Right lobe of liver (tissue), 6 donors: Measurements from ENCODE around the gene SLC45A2. TPM values are rescaled to one million over a fixed set of nuclear protein-coding genes. Genes with fewer than 3 reads are reported as not detected.

Experiments
- ATAC-seq, 4 donors: fragments of 200-7000 bp; cut with Tn5 transposase; one replicate each; pipeline ENCODE4 v1.9.1; 2020; ENCODE audit warnings: mild to moderate bottlenecking in 4 of 4, moderate library complexity in 4 of 4
- DNase-seq, 3 donors: peaks; one replicate each; pipeline ENCODE4 v3.0.0-alpha.2; 2020
- H3K27ac ChIP-seq, 3 donors: fragments of 200-600 bp; one replicate each; pipeline ENCODE4 v1.8.0; 2022
- H3K27me3 ChIP-seq, 2 donors: fragments of 200-600 bp; one replicate each; pipeline ENCODE4 v1.8.0; 2022
- H3K36me3 ChIP-seq, 4 donors: fragments of 200-600 bp; sonication (generic) in 1 of 4; one replicate each; pipeline versions ENCODE4 v1.5.1 to v1.8.0; 2017 to 2022; ENCODE audit warnings: control low read depth in 1 of 4
- H3K4me1 ChIP-seq, 4 donors: fragments of 200-600 bp; sonication (generic) in 1 of 4; one replicate each; pipeline versions ENCODE4 v1.5.1 to v1.8.0; 2017 to 2022; ENCODE audit warnings: control low read depth in 1 of 4
- H3K4me3 ChIP-seq, 3 donors: fragments of 200-600 bp; one replicate each; pipeline ENCODE4 v1.8.0; 2022
- H3K9me3 ChIP-seq, 4 donors: fragments of 200-600 bp; sonication (generic) in 1 of 4; one replicate each; pipeline versions ENCODE4 v1.5.1 to v1.8.0; 2017 to 2022; ENCODE audit warnings: control low read depth in 1 of 4
- CTCF ChIP-seq, 4 donors: fragments of 200-600 bp in 3 of 4; fragments of 450-650 bp in 1 of 4; IDR thresholded peaks; one replicate each; pipeline versions ENCODE4 v1.5.1 to v1.8.0; 2016 to 2022; ENCODE audit warnings: antibody characterized with exemption in 4 of 4, mild to moderate bottlenecking in 2 of 4
- POLR2A ChIP-seq: fragments of 450-650 bp; IDR thresholded peaks from one replicate; pipeline ENCODE4 v1.6.1; 2017; ENCODE audit warnings: antibody characterized with exemption, mild to moderate bottlenecking
- WGBS: methylation state at CpG from one replicate; pipeline ENCODE4 v1.1.6; 2018; ENCODE audit warnings: low coverage, low lambda C conversion rate; ENCODE audit not compliant: insufficient coverage; ENCODE audit errors: missing lambda C conversion rate; 5-methylcytosine and 5-hydroxymethylcytosine counted together
- intact Hi-C, 2 donors: fragments of 100-400 bp; cut with DNase I; formaldehyde crosslinking; loops; one replicate each; pipeline versions ENCODE4 v1.11.2 to v1.14.1; 2022
- total RNA-seq, 6 experiments: library from RNA; depleted of rRNA in 2 of 6; stranded (reverse); fragments of >200 nt in 2 of 6; fragmentation: NEBNext Ultra II Directional in 3 of 6; extraction: Animal tissue kit (Norgen Biotek cat#: 25700) in 3 of 6; gene quantifications; one replicate each; pipeline versions ENCODE4 v1.1.0 to v1.2.4, GENCODE V29; 2016 to 2023
- donor health status: DM: no; HTN: yes; CAD: no.
- donor health status: DM: no; HTN: no; CAD: no.
- donor health status: DM: no; HTN: no; CAD: no.
- donor health status: DM: no; HTN: yes; CAD: no.
- donor health status: DM: no; HTN: yes; CAD: no.

Gene SLC45A2
- total RNA-seq, 6 experiments from 2014 or later, result 0.20 to 2.3 (median 0.37) TPM

GRCh38 chr5:34001241-34001841 is 16.8 kb upstream of the SLC45A2 start:
- TF ChIP-seq POLR2A (no peak), CTCF (IDR thresholded peaks at IDR 0.05) (no peak)
- no peaks in the 10 kb centered on the region for H3K9me3 ChIP-seq
- intact Hi-C loops, result no loop called here
- H3K4me3 ChIP-seq, result no peak overlapping the region
- H3K27ac ChIP-seq, result peak overlapping the region; percentile 2 to 84 (median 77)
- H3K27me3 ChIP-seq, result no peaks in the 10 kb centered on the region
- DNase-seq, result peak; percentile 37 to 83 (median 80)
- peaks cover 0 to 21% (median 11%) of the 10 kb centered on the region in 4 donors for H3K36me3 ChIP-seq
- H3K4me1 ChIP-seq, result peaks cover 0 to 53% (median 24%) of the 10 kb centered on the region in 4 donors
- peak; percentile 60 to 79 (median 76) for ATAC-seq
- WGBS, result 37% methylated on average over 8 of the region's 10 CpGs

- no peaks in the 10 kb centered on the region for H3K9me3 ChIP-seq
- peaks cover 0 to 21% (median 11%) of the 10 kb centered on the region in 4 donors for H3K36me3 ChIP-seq
- no peaks in the 10 kb centered on the region for H3K27me3 ChIP-seq
- TF ChIP-seq CTCF (IDR thresholded peaks at IDR 0.05) (no peak), POLR2A (no peak)
- H3K4me3 ChIP-seq, result no peak overlapping the region
- peak overlapping the region in 1 of 3 donors; percentile 77 for H3K27ac ChIP-seq
- DNase-seq (no peak), ATAC-seq (peak in 1 of 4 donors; percentile 5)
- H3K4me1 ChIP-seq, result peaks cover 0 to 49% (median 21%) of the 10 kb centered on the region in 4 donors
- intact Hi-C loops, result no loop called here
- WGBS, result 63% methylated on average over 4 of the region's 4 CpGs
These were observed 15.5 kb upstream of the SLC45A2 start for GRCh38 chr5:33999978-34000377.

- peak; percentile 85 to 90 (median 88) for ATAC-seq
- WGBS, result 10% methylated on average over 5 of the region's 6 CpGs
- intact Hi-C loops, result no loop called here
These were observed 13.0 kb upstream of the SLC45A2 start for GRCh38 chr5:33997331-33997983.

GRCh38 chr5:33995865-33996264 is 11.4 kb upstream of the SLC45A2 start:
- no peak for TF ChIP-seq POLR2A
- no peak for TF ChIP-seq CTCF (IDR thresholded peaks at IDR 0.05)
- Histone ChIP-seq H3K9me3 (no peaks in the 10 kb centered on the region), H3K27me3 (no peaks in the 10 kb centered on the region), H3K27ac (peak overlapping the region in 1 of 3 donors; percentile 72), H3K36me3 (peaks cover 0 to 7% (median 2%) of the 10 kb centered on the region in 4 donors), H3K4me3 (no peak overlapping the region), H3K4me1 (peaks cover 0 to 43% (median 12%) of the 10 kb centered on the region in 4 donors)
- no peak for ATAC-seq
- no peak for DNase-seq
- 58% methylated on average over 2 of the region's 2 CpGs for WGBS
- intact Hi-C loops, result no loop called here

More at GRCh38 chr5:33997331-33997983, 13.0 kb upstream of the SLC45A2 start:
- peak; percentile 67 to 85 (median 84) for DNase-seq
- peaks cover 0 to 7% (median 2%) of the 10 kb centered on the region in 4 donors for H3K36me3 ChIP-seq
- H3K27ac ChIP-seq, result peak overlapping the region in 2 of 3 donors; percentile 2 to 72
- H3K9me3 ChIP-seq, result no peaks in the 10 kb centered on the region
- no peaks in the 10 kb centered on the region for H3K27me3 ChIP-seq
- TF ChIP-seq POLR2A, result no peak
- TF ChIP-seq CTCF (IDR thresholded peaks at IDR 0.05), result peak; percentile 75 to 82 (median 78)
- peaks cover 0 to 51% (median 17%) of the 10 kb centered on the region in 4 donors for H3K4me1 ChIP-seq
- H3K4me3 ChIP-seq, result no peak overlapping the region
